Muscle of leg (tissue), 11 donors: ENCODE results near the gene CXCL3. TPM values are rescaled to one million over a fixed set of nuclear protein-coding genes. Genes with fewer than 3 reads are reported as not detected.

Experiments used
- DNase-seq: peaks from one replicate; pipeline ENCODE4 v3.0.0; 2013
- H3K27ac ChIP-seq: one replicate; pipeline ENCODE4 v1.5.1; 2013; ENCODE audit warnings: mild to moderate bottlenecking, low read length, control low read depth
- H3K27me3 ChIP-seq: one replicate; pipeline ENCODE4 v1.6.1; 2013; ENCODE audit warnings: low read length; ENCODE audit not compliant: control insufficient read depth, insufficient read depth
- H3K36me3 ChIP-seq: one replicate; pipeline ENCODE4 v1.6.1; 2013; ENCODE audit warnings: low read length; ENCODE audit not compliant: control insufficient read depth, insufficient read depth
- H3K4me1 ChIP-seq: one replicate; pipeline ENCODE4 v1.6.1; 2013; ENCODE audit warnings: low read length; ENCODE audit not compliant: control insufficient read depth, insufficient read depth
- H3K4me3 ChIP-seq: one replicate; pipeline ENCODE4 v1.5.1; 2013; ENCODE audit warnings: low read length, control low read depth
- H3K9me3 ChIP-seq: replicated peaks from 2 replicates; pipeline ENCODE4 v1.6.1; 2013; ENCODE audit warnings: low read depth, low read length; ENCODE audit not compliant: control insufficient read depth
- WGBS: methylation state at CpG from one replicate; pipeline ENCODE4 v1.1.5; 2013; ENCODE audit warnings: missing lambda C conversion rate; ENCODE audit not compliant: insufficient coverage; 5-methylcytosine and 5-hydroxymethylcytosine counted together
- polyA plus RNA-seq, 8 donors: library from polyadenylated mRNA; unstranded; fragments of 120-200 nt; gene quantifications; one replicate each; pipeline versions ENCODE4 v1.2.1 to v1.2.3, GENCODE V29; 2013; ENCODE audit warnings: inconsistent platforms in 1 of 8, low replicate concordance in 1 of 8; ENCODE audit not compliant: insufficient read length in 8 of 8, insufficient read depth in 1 of 8
- total RNA-seq: library from RNA; stranded (reverse); fragments of 120-200 nt; gene quantifications from one replicate; pipeline ENCODE4 v1.2.4, GENCODE V29; 2013

The CXCL3 gene
- total and polyA plus RNA-seq, 9 donors: 0.17 to 0.84 (median 0.19) TPM; not detected in 2

DNA sequence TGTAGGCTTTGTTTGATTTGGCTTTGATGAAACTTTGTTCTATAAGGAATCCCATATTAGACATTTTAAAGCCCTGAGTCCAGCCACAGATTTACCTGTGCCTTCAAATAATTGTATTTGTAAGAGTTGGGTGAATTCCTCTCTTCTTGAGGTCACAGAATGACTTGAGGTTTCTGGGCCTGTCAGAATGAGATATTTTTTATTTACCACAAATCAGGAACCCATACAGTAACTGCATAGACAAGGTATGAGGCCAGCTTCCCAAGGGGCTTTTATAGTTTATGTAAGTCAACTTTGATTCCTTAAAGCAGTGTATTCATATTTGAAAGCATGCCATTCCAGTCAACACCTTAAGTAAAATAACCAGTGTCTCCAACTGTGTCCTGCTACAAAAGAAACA, 29.1 kb upstream of the CXCL3 start:
- Histone ChIP-seq H3K27ac (no peak overlapping the region), H3K9me3 (no peaks in the 10 kb centered on the region), H3K4me1 (no peaks in the 10 kb centered on the region), H3K36me3 (no peaks in the 10 kb centered on the region), H3K27me3 (no peaks in the 10 kb centered on the region), H3K4me3 (no peak overlapping the region)
- DNase-seq: no peak

DNA sequence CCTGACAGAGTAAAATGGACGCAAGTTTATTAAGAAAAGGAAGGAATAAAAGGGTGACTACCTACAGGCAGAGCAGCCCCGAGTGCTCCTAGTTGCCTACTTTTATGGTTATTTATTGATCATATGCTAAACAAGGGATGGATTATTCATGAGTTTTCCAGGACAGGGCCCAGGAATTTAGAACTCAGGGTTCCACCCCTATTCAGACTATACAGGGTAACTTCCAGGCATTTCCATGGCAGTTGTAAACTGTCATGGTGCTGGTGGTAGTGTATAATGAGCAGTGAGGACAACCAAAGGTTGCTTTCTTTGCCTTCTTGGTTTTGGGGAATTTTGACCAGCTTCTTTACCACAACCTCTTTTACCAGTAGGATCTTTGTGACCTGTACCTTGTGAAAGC, 27.7 kb upstream of the CXCL3 start:
- DNase-seq: no peak
- Histone ChIP-seq H3K27me3 (no peaks in the 10 kb centered on the region), H3K27ac (no peak overlapping the region), H3K4me1 (no peaks in the 10 kb centered on the region), H3K9me3 (no peaks in the 10 kb centered on the region), H3K36me3 (no peaks in the 10 kb centered on the region), H3K4me3 (no peak overlapping the region)
- WGBS: 80% methylated on average over 1 of the region's 2 CpGs

- H3K9me3 ChIP-seq: no peaks in the 10 kb centered on the region
- WGBS: 85% methylated on average over 3 of the region's 6 CpGs
- H3K4me1 ChIP-seq: no peaks in the 10 kb centered on the region
- H3K27ac ChIP-seq: no peak overlapping the region
- no peaks in the 10 kb centered on the region for H3K27me3 ChIP-seq
- no peak overlapping the region for H3K4me3 ChIP-seq
- no peak for DNase-seq
- H3K36me3 ChIP-seq: no peaks in the 10 kb centered on the region
Measured at GRCh38 chr4:74065115-74065642, 26.7 kb upstream of the CXCL3 start.

- no peak for DNase-seq
- Histone ChIP-seq H3K36me3 (no peaks in the 10 kb centered on the region), H3K27me3 (no peaks in the 10 kb centered on the region), H3K4me1 (no peaks in the 10 kb centered on the region), H3K27ac (no peak overlapping the region), H3K4me3 (no peak overlapping the region), H3K9me3 (no peaks in the 10 kb centered on the region)
- WGBS: 50% methylated on average over 1 of the region's 1 CpG
Measured at GRCh38 chr4:74063859-74064258, 25.4 kb upstream of the CXCL3 start.

DNA sequence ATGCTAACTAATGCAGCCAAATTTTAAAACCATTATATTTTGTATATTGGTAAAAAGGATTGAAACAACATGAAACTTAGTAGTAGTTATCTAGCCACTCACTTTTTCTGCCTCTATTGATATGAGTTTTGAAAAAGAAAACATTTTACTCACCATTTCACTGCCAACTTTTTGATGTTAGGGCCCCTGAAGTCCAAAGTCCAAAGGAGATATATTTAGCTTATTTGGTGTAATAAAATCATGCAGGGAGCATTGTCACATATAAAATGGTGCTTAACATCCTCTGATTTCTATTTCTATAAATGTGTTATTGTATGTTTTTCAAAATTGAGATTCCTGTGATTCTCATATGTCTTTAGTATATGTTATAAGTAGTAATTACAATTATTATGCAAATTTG, 24.5 kb upstream of the CXCL3 start:
- H3K9me3 ChIP-seq: no peaks in the 10 kb centered on the region

GRCh38 chr4:74061430-74061829, 22.9 kb upstream of the CXCL3 start:
- DNase-seq: no peak
- Histone ChIP-seq H3K36me3 (no peaks in the 10 kb centered on the region), H3K27me3 (no peaks in the 10 kb centered on the region), H3K4me3 (no peak overlapping the region), H3K4me1 (no peaks in the 10 kb centered on the region), H3K9me3 (no peaks in the 10 kb centered on the region), H3K27ac (no peak overlapping the region)

More for the DNA sequence above, 24.5 kb upstream of the CXCL3 start:
- Histone ChIP-seq H3K27ac (no peak overlapping the region), H3K36me3 (no peaks in the 10 kb centered on the region), H3K4me1 (no peaks in the 10 kb centered on the region), H3K4me3 (no peak overlapping the region), H3K27me3 (no peaks in the 10 kb centered on the region)
- DNase-seq: no peak

DNA sequence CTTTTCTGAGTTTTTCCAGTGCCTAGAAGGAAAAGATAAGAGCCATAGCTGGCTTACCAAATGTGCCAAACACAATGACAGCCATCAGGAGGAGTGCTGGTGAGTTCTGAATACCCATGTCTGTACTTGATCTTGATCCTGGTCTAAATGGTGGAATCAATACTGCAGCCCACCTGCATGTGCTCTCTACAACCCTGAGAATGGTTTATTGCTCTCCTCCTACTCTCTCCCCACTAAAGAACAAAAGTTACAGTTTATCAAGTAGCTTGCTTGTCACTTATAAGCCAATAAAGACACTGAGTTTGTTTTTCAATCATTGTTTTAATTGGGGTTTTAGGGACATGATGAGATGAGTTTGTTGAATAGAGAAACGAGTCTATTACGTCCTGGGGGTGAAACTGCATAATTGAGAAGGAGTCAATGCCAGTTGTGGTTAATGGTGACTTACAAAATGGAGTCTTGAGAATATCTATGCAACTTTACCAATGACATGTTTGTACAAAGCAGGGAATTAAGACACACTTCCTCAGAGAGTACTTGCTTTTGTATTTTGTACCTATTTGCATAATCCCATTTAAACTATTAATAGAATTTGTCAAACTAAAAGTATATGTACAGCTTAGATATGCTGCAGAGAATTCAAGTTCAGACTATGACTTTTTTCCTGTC, 20.8 kb upstream of the CXCL3 start:
- WGBS: no CpG with 5 or more reads among the region's 2 CpGs
- Histone ChIP-seq H3K4me3 (no peak overlapping the region), H3K9me3 (no peaks in the 10 kb centered on the region), H3K4me1 (no peaks in the 10 kb centered on the region), H3K27ac (no peak overlapping the region), H3K36me3 (no peaks in the 10 kb centered on the region), H3K27me3 (no peaks in the 10 kb centered on the region)
- no peak for DNase-seq

- Histone ChIP-seq H3K27me3 (no peaks in the 10 kb centered on the region), H3K36me3 (no peaks in the 10 kb centered on the region), H3K27ac (no peak overlapping the region), H3K4me1 (no peaks in the 10 kb centered on the region), H3K4me3 (no peak overlapping the region), H3K9me3 (no peaks in the 10 kb centered on the region)
- WGBS: no CpG with 5 or more reads among the region's 4 CpGs
- no peak for DNase-seq
Measured at GRCh38 chr4:74058048-74058651, 19.7 kb upstream of the CXCL3 start.

DNA sequence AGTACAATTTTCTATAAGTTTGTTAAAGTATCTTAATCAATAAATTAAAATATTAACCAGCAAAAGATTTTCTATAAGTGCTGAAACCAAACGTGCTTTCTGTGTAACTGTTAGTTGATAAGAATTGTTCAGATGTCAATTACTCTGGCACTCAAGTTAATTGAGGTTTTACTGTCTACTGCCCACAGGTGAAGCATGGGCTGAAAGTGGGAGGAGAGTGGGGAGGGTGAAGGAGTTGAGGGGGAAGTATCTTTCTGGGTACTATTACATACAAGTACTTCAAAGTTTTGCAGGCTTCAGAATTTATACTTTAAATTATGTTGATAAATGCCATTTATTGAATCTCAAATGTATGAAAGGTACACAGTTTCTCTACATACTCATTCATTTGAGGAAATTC, 19.1 kb upstream of the CXCL3 start:
- WGBS: no CpG with 5 or more reads among the region's 1 CpG
- Histone ChIP-seq H3K9me3 (no peaks in the 10 kb centered on the region), H3K36me3 (no peaks in the 10 kb centered on the region), H3K4me3 (no peak overlapping the region), H3K4me1 (no peaks in the 10 kb centered on the region), H3K27me3 (no peaks in the 10 kb centered on the region), H3K27ac (no peak overlapping the region)
- DNase-seq: no peak

DNA sequence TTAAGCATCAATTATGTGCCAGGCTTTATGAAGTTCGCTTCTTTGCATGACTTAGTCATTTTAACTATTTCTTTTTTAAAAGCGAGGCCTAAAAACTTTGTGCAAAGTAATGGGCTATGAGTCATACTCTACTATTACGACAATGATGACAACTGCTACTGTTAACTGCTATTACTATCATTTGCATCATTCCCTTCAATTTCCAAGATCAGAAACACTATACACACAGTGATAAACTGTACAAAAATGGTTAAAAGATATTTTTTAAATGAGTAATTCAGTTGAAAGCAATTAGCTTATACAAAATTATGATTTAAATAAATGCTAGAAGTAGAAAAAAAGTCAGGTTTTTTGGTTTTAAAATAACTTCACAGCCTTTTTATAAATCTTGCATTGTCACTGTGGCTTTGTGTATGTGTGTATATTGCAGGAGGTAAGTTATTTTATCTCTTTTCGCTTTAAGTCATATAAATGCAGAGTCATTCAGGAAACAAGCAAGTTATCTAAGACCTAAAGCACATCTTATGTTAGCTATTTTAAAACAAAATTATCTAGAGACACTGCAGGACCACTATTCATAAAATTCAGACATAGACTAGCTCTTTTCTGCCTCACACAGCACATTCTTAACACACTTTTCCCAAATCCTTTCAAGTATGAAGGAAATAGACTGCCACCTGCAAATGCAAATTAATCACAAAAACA, 18.5 kb upstream of the CXCL3 start:
- no peak overlapping the region for H3K4me3 ChIP-seq
- DNase-seq: no peak
- H3K9me3 ChIP-seq: no peaks in the 10 kb centered on the region
- no CpG with 5 or more reads among the region's 4 CpGs for WGBS
- H3K27ac ChIP-seq: no peak overlapping the region
- H3K4me1 ChIP-seq: no peaks in the 10 kb centered on the region
- H3K27me3 ChIP-seq: no peaks in the 10 kb centered on the region
- no peaks in the 10 kb centered on the region for H3K36me3 ChIP-seq
